ENCODE measurements around the gene ROBO1.
"Not testable (repeated sequence)": the region's sequence is repeated elsewhere in the genome, so short reads cannot be mapped to it uniquely, and the experiment has no call there.

ROBO1 gene

GRCh38 chr3:78741066-78741645 is 1026.6 kb downstream of the ROBO1 start:
- no peak for DNase-seq (ENCODE audit: low read depth in 2 of 2)

- DNase-seq (ENCODE audit: low read depth in 2 of 2): no peak
Measured at GRCh38 chr3:78738833-78739232, 1029.0 kb downstream of the ROBO1 start.

- no peak for DNase-seq (ENCODE audit: low read depth in 2 of 2)
Measured at GRCh38 chr3:78737988-78738387, 1029.8 kb downstream of the ROBO1 start.

GRCh38 chr3:78736863-78737262 is 1030.9 kb downstream of the ROBO1 start:
- DNase-seq (ENCODE audit: low read depth in 2 of 2): no peak

GRCh38 chr3:78734048-78734637 is 1033.7 kb downstream of the ROBO1 start:
- no peak for DNase-seq (ENCODE audit: low read depth in 2 of 2)

GRCh38 chr3:78732893-78733292 is 1034.9 kb downstream of the ROBO1 start:
- no peak for DNase-seq (ENCODE audit: low read depth in 2 of 2)

- DNase-seq (ENCODE audit: low read depth in 2 of 2): no peak
Measured at GRCh38 chr3:78732471-78732870, 1035.3 kb downstream of the ROBO1 start.

GRCh38 chr3:78729946-78730345 is 1037.9 kb downstream of the ROBO1 start:
- DNase-seq (ENCODE audit: low read depth in 2 of 2): no peak

GRCh38 chr3:78728406-78729145 is 1039.2 kb downstream of the ROBO1 start:
- no peak for DNase-seq (ENCODE audit: low read depth in 2 of 2)

- no peak for DNase-seq (ENCODE audit: low read depth in 2 of 2)
Measured at GRCh38 chr3:78726545-78726944, 1041.3 kb downstream of the ROBO1 start.

GRCh38 chr3:78725703-78726246 is 1042.0 kb downstream of the ROBO1 start:
- DNase-seq (ENCODE audit: low read depth in 2 of 2): no peak

- DNase-seq (ENCODE audit: low read depth in 2 of 2): no peak
Measured at GRCh38 chr3:78724859-78725258, 1042.9 kb downstream of the ROBO1 start.

GRCh38 chr3:78724364-78724763 is 1043.4 kb downstream of the ROBO1 start:
- not testable (repeated sequence) for DNase-seq (ENCODE audit: low read depth in 2 of 2)

GRCh38 chr3:78721771-78722543 is 1045.8 kb downstream of the ROBO1 start:
- DNase-seq (ENCODE audit: low read depth in 2 of 2): no peak

GRCh38 chr3:78718707-78719106 is 1049.1 kb downstream of the ROBO1 start:
- DNase-seq (ENCODE audit: low read depth in 2 of 2): no peak

- no peak for DNase-seq (ENCODE audit: low read depth in 2 of 2)
Measured at GRCh38 chr3:78717041-78717440, 1050.8 kb downstream of the ROBO1 start.

GRCh38 chr3:78712941-78713340 is 1054.9 kb downstream of the ROBO1 start:
- no peak for DNase-seq (ENCODE audit: low read depth in 2 of 2)

GRCh38 chr3:78712270-78712669 is 1055.5 kb downstream of the ROBO1 start:
- no peak for DNase-seq (ENCODE audit: low read depth in 2 of 2)

GRCh38 chr3:78708565-78709073 is 1059.2 kb downstream of the ROBO1 start:
- DNase-seq (ENCODE audit: low read depth in 2 of 2): no peak

- no peak for DNase-seq (ENCODE audit: low read depth in 2 of 2)
Measured at GRCh38 chr3:78707609-78708008, 1060.2 kb downstream of the ROBO1 start.

GRCh38 chr3:78706906-78707523 is 1060.8 kb downstream of the ROBO1 start:
- DNase-seq (ENCODE audit: low read depth in 2 of 2): no peak

All from stimulated activated CD4-positive, alpha-beta T cell treated with anti-CD3 and anti-CD28 coated beads, Interleukin-15, amount 100 ng/mL, for 48 hours (primary cell).